Ascending aorta (tissue), 2 donors: ENCODE measurements around the gene LAMA3. TPM values are rescaled to one million over a fixed set of nuclear protein-coding genes. Genes with fewer than 3 reads are reported as not detected.

Experiments used
- DNase-seq, 2 donors: peaks; one replicate each; pipeline ENCODE4 v3.0.0-alpha.2; 2019; ENCODE audit warnings: low spot score in 2 of 2
- H3K27ac ChIP-seq, 2 donors: fragments of 200-600 bp; sonication (generic); one replicate each; pipeline ENCODE4 v1.5.1; 2016 to 2017; ENCODE audit warnings: mild to moderate bottlenecking in 1 of 2
- H3K27me3 ChIP-seq: fragments of 200-600 bp; sonication (generic); one replicate; pipeline ENCODE4 v1.5.1; 2017
- H3K36me3 ChIP-seq, 2 donors: fragments of 200-600 bp; sonication (generic); one replicate each; pipeline ENCODE4 v1.5.1; 2016
- H3K4me1 ChIP-seq, 2 donors: fragments of 200-600 bp; sonication (generic); one replicate each; pipeline ENCODE4 v1.5.1; 2016 to 2017; ENCODE audit warnings: mild to moderate bottlenecking in 1 of 2
- H3K4me3 ChIP-seq, 2 donors: fragments of 200-600 bp; sonication (generic); one replicate each; pipeline ENCODE4 v1.5.1; 2016 to 2017; ENCODE audit warnings: mild to moderate bottlenecking in 1 of 2
- H3K9me3 ChIP-seq, 2 donors: fragments of 200-600 bp; sonication (generic); one replicate each; pipeline ENCODE4 v1.5.1; 2016
- CTCF ChIP-seq, 3 experiments: fragments of 200-600 bp in 2 of 3; fragments of 450-650 bp in 1 of 3; sonication (generic) in 2 of 3; IDR thresholded peaks; one replicate each; pipeline ENCODE4 v1.5.1; 2016 to 2019; ENCODE audit warnings: antibody characterized with exemption in 3 of 3, mild to moderate bottlenecking in 1 of 3, moderate library complexity in 1 of 3
- intact Hi-C: fragments of 100-400 bp; cut with DNase I; formaldehyde crosslinking; loops from one replicate; pipeline ENCODE4 v1.15.1; 2023
- total RNA-seq: library from RNA; depleted of rRNA; stranded (reverse); fragments of >200 nt; gene quantifications from one replicate; pipeline ENCODE4 v1.1.0, GENCODE V29; 2016

LAMA3 gene
- total RNA-seq, 1 donor from 2014 or later = 27.2 TPM

GRCh38 chr18:23671564-23671963, 17.7 kb upstream of the LAMA3 start:
- H3K4me3 ChIP-seq = no peak overlapping the region
- TF ChIP-seq CTCF (IDR thresholded peaks at IDR 0.05) = no peak
- no peaks in the 10 kb centered on the region for H3K27me3 ChIP-seq
- intact Hi-C loops = no loop called here
- no peak for DNase-seq
- no peaks in the 10 kb centered on the region for H3K36me3 ChIP-seq
- no peaks in the 10 kb centered on the region for H3K9me3 ChIP-seq
- H3K4me1 ChIP-seq = no peaks in the 10 kb centered on the region
- no peak overlapping the region for H3K27ac ChIP-seq

- H3K4me1 ChIP-seq = no peaks in the 10 kb centered on the region
Observed at GRCh38 chr18:23673725-23674124, 15.5 kb upstream of the LAMA3 start.

GRCh38 chr18:23675236-23675635, 14.0 kb upstream of the LAMA3 start:
- Histone ChIP-seq H3K27ac (no peak overlapping the region), H3K27me3 (no peaks in the 10 kb centered on the region), H3K4me1 (no peaks in the 10 kb centered on the region), H3K9me3 (no peaks in the 10 kb centered on the region), H3K4me3 (no peak overlapping the region), H3K36me3 (no peaks in the 10 kb centered on the region)
- intact Hi-C loops = no loop called here
- no peak for DNase-seq
- no peak for TF ChIP-seq CTCF (IDR thresholded peaks at IDR 0.05)

More at GRCh38 chr18:23673725-23674124, 15.5 kb upstream of the LAMA3 start:
- Histone ChIP-seq H3K4me3 (no peak overlapping the region), H3K36me3 (no peaks in the 10 kb centered on the region), H3K27me3 (no peaks in the 10 kb centered on the region), H3K27ac (no peak overlapping the region), H3K9me3 (no peaks in the 10 kb centered on the region)
- intact Hi-C loops = no loop called here
- DNase-seq = no peak
- no peak for TF ChIP-seq CTCF (IDR thresholded peaks at IDR 0.05)

- intact Hi-C loops = no loop called here
- Histone ChIP-seq H3K4me3 (no peak overlapping the region), H3K27ac (no peak overlapping the region), H3K36me3 (no peaks in the 10 kb centered on the region), H3K9me3 (no peaks in the 10 kb centered on the region), H3K27me3 (no peaks in the 10 kb centered on the region), H3K4me1 (no peaks in the 10 kb centered on the region)
- TF ChIP-seq CTCF (IDR thresholded peaks at IDR 0.05) = no peak
- no peak for DNase-seq
Observed at GRCh38 chr18:23675896-23676295, 13.4 kb upstream of the LAMA3 start.

- no peak overlapping the region for H3K4me3 ChIP-seq
- H3K27ac ChIP-seq = no peak overlapping the region
- H3K27me3 ChIP-seq = no peaks in the 10 kb centered on the region
- TF ChIP-seq CTCF (IDR thresholded peaks at IDR 0.05) = no peak
- DNase-seq = no peak
- H3K4me1 ChIP-seq = no peaks in the 10 kb centered on the region
- intact Hi-C loops = no loop called here
- no peaks in the 10 kb centered on the region for H3K9me3 ChIP-seq
- no peaks in the 10 kb centered on the region for H3K36me3 ChIP-seq
Observed at GRCh38 chr18:23682045-23682444, 7.2 kb upstream of the LAMA3 start.

- Histone ChIP-seq H3K9me3 (no peaks in the 10 kb centered on the region), H3K27ac (no peak overlapping the region), H3K4me3 (no peak overlapping the region), H3K4me1 (no peaks in the 10 kb centered on the region), H3K36me3 (no peaks in the 10 kb centered on the region), H3K27me3 (no peaks in the 10 kb centered on the region)
- intact Hi-C loops = no loop called here
- DNase-seq = no peak
- TF ChIP-seq CTCF (IDR thresholded peaks at IDR 0.05) = no peak
Observed at GRCh38 chr18:23682472-23682871, 6.8 kb upstream of the LAMA3 start.
